ENCODE measurements around the gene MSRB1.
"Not testable (repeated sequence)": the region's sequence is repeated elsewhere in the genome, so short reads cannot be mapped to it uniquely, and the experiment has no call there.

MSRB1 gene

GRCh38 chr16:1978476-1979120, 35.6 kb upstream of the MSRB1 start:
- DNase-seq = no peak

GRCh38 chr16:1977875-1978268, 34.9 kb upstream of the MSRB1 start:
- no peak for DNase-seq

- DNase-seq = no peak
These were observed 34.2 kb upstream of the MSRB1 start for GRCh38 chr16:1976951-1977874.

- DNase-seq = no peak
These were observed 33.2 kb upstream of the MSRB1 start for GRCh38 chr16:1976216-1976520.

- no peak for DNase-seq
These were observed 32.6 kb upstream of the MSRB1 start for GRCh38 chr16:1975432-1976215.

- DNase-seq = no peak
These were observed 31.4 kb upstream of the MSRB1 start for GRCh38 chr16:1974157-1975070.

- no peak for DNase-seq
These were observed 30.6 kb upstream of the MSRB1 start for GRCh38 chr16:1973461-1974156.

- DNase-seq = no peak
These were observed 29.5 kb upstream of the MSRB1 start for GRCh38 chr16:1972490-1972877.

GRCh38 chr16:1971796-1972489, 28.9 kb upstream of the MSRB1 start, which contains the start of gene TBL3:
Gene TBL3 (plus strand): TSS chr16:1972053. CDS start chr16:1972165, 112 bp downstream.
- peak; percentile 95 for DNase-seq

GRCh38 chr16:1968146-1968953, 25.4 kb upstream of the MSRB1 start:
- DNase-seq = no peak

- DNase-seq = no peak
These were observed 23.5 kb upstream of the MSRB1 start, which contains the start of gene RNF151 for GRCh38 chr16:1966460-1966859. Gene RNF151 (plus strand): TSS chr16:1966856. CDS start chr16:1966882, 26 bp downstream.

GRCh38 chr16:1965396-1966001, 22.5 kb upstream of the MSRB1 start:
- DNase-seq = no peak

GRCh38 chr16:1964506-1965395, 21.8 kb upstream of the MSRB1 start, which contains the start of gene RPS2:
Gene RPS2 (minus strand): TSS chr16:1964826. CDS start chr16:1964625, 201 bp downstream.
- DNase-seq = peak; percentile 97

- no peak for DNase-seq
These were observed 21.0 kb upstream of the MSRB1 start for GRCh38 chr16:1963806-1964505.

- not testable (repeated sequence) for DNase-seq
These were observed 19.5 kb upstream of the MSRB1 start for GRCh38 chr16:1962161-1963153.

- DNase-seq = no peak
These were observed 18.7 kb upstream of the MSRB1 start for GRCh38 chr16:1961651-1962067.
